ENCODE measurements around the gene STARD3. TPM values are rescaled to one million over a fixed set of nuclear protein-coding genes. Genes with fewer than 3 reads are reported as not detected.

Gene STARD3
- total and polyA plus RNA-seq, 2 of the 13 experiments (the other 11 are each of a cell fraction or from before 2014, with no cell fraction given), result 34.6 to 100 TPM

GRCh38 chr17:39591958-39592954 is 44.7 kb upstream of the STARD3 start (continued):
- no peak for TF ChIP-seq ZNF280B (CRISPR knock-in tag; IDR thresholded peaks at IDR 0.05; ENCODE audit: borderline replicate concordance)
- TF ChIP-seq ZFP82 (CRISPR knock-in tag; IDR thresholded peaks at IDR 0.05; ENCODE audit: borderline replicate concordance), result no peak
- TF ChIP-seq ZNF451 (CRISPR knock-in tag; IDR thresholded peaks at IDR 0.05), result no peak
- no peak for TF ChIP-seq PCBP1 (IDR thresholded peaks at IDR 0.05; ENCODE audit: borderline replicate concordance, low read depth, low read length)
- TF ChIP-seq DMTF1 (CRISPR knock-in tag; IDR thresholded peaks at IDR 0.05), result no peak
- TF ChIP-seq TSC22D2 (CRISPR knock-in tag; IDR thresholded peaks at IDR 0.05; ENCODE audit: borderline replicate concordance), result peak; percentile 85; the same call in 1 of the 2 replicates
- no peak for TF ChIP-seq ZNF747 (CRISPR knock-in tag; IDR thresholded peaks at IDR 0.05; ENCODE audit: borderline replicate concordance)
- TF ChIP-seq ZNF563 (CRISPR knock-in tag; IDR thresholded peaks at IDR 0.05), result no peak
- TF ChIP-seq ZSCAN12 (CRISPR knock-in tag; IDR thresholded peaks at IDR 0.05), result no peak
- TF ChIP-seq ZNF251 (CRISPR knock-in tag; IDR thresholded peaks at IDR 0.05), result no peak
- no peak for TF ChIP-seq ZNF530 (CRISPR knock-in tag; IDR thresholded peaks at IDR 0.05; ENCODE audit: low read depth)
- no peak for TF ChIP-seq NR2F2 (IDR thresholded peaks at IDR 0.05; ENCODE audit: borderline replicate concordance, low read depth)
- no peak for TF ChIP-seq ELK4 (CRISPR knock-in tag; IDR thresholded peaks at IDR 0.05; ENCODE audit: borderline replicate concordance)
- TF ChIP-seq ZNF607 (CRISPR knock-in tag; IDR thresholded peaks at IDR 0.05; ENCODE audit: borderline replicate concordance), result no peak; the same call in 1 of the 2 replicates
- TF ChIP-seq NFYC (CRISPR knock-in tag; IDR thresholded peaks at IDR 0.05), result peak; percentile 15; the same call in 1 of the 2 replicates
- no peak for TF ChIP-seq GMEB1 (CRISPR knock-in tag; IDR thresholded peaks at IDR 0.05; ENCODE audit: borderline replicate concordance)
- no peak for TF ChIP-seq SNAI1 (CRISPR knock-in tag; IDR thresholded peaks at IDR 0.05; ENCODE audit: borderline replicate concordance)
- no peak for TF ChIP-seq PAX8 (CRISPR knock-in tag; IDR thresholded peaks at IDR 0.05; ENCODE audit: borderline replicate concordance)
- no peak for TF ChIP-seq ZNF567 (CRISPR knock-in tag; IDR thresholded peaks at IDR 0.05; ENCODE audit: borderline replicate concordance)

Measured in HepG2 (cell line).